OCI-LY7 (cell line): ENCODE data around the gene HMMR.

Source experiments
- EZH2phosphoT487 ChIP-seq: fragments of 200-600 bp; sonication (generic); IDR thresholded peaks from 2 replicates; pipeline ENCODE4 v1.6.1; 2018; ENCODE audit warnings: low read depth, borderline replicate concordance, mild to moderate bottlenecking, mixed run types, antibody characterized with exemption, low read length, moderate library complexity, mixed read lengths
- TF ChIP-seq, protein P1 (sequence below): fragments of 200-600 bp; sonication (generic); conservative IDR thresholded peaks from 2 replicates; pipeline ENCODE4 v1.5.1; 2014; ENCODE audit warnings: mild to moderate bottlenecking, antibody characterized with exemption, low read length, moderate library complexity, mixed read lengths

DNA sequence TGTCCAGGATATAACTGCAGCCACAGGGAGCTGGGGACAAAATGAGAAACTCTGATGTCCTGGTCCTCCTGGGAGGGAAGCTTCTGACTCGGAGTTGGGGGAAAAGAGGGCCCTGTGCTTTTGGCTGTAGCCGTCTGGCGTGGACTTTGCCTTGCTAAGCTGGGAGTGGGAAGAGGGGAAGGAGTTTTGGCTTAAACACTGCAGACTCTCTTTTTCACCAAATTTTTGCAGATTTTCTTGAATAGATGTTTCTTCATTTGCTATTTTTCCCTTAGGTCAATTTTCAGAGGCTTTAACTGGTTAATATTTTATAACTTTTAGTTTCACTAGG is 29.3 kb downstream of the HMMR start:
- TF ChIP-seq, protein P1, sequence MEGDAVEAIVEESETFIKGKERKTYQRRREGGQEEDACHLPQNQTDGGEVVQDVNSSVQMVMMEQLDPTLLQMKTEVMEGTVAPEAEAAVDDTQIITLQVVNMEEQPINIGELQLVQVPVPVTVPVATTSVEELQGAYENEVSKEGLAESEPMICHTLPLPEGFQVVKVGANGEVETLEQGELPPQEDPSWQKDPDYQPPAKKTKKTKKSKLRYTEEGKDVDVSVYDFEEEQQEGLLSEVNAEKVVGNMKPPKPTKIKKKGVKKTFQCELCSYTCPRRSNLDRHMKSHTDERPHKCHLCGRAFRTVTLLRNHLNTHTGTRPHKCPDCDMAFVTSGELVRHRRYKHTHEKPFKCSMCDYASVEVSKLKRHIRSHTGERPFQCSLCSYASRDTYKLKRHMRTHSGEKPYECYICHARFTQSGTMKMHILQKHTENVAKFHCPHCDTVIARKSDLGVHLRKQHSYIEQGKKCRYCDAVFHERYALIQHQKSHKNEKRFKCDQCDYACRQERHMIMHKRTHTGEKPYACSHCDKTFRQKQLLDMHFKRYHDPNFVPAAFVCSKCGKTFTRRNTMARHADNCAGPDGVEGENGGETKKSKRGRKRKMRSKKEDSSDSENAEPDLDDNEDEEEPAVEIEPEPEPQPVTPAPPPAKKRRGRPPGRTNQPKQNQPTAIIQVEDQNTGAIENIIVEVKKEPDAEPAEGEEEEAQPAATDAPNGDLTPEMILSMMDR = no peak
- TF ChIP-seq EZH2phosphoT487 = no peak
